HG03460 (cell line): ENCODE measurements around the gene DDX31.
"Not testable (repeated sequence)": the region's sequence is repeated elsewhere in the genome, so short reads cannot be mapped to it uniquely, and the experiment has no call there.

Experiments
- ATAC-seq: cut with Tn5 transposase; IDR thresholded peaks from one replicate; pipeline ENCODE4 v1.9.1; 2021; ENCODE audit not compliant: unreplicated experiment

Gene DDX31

DNA sequence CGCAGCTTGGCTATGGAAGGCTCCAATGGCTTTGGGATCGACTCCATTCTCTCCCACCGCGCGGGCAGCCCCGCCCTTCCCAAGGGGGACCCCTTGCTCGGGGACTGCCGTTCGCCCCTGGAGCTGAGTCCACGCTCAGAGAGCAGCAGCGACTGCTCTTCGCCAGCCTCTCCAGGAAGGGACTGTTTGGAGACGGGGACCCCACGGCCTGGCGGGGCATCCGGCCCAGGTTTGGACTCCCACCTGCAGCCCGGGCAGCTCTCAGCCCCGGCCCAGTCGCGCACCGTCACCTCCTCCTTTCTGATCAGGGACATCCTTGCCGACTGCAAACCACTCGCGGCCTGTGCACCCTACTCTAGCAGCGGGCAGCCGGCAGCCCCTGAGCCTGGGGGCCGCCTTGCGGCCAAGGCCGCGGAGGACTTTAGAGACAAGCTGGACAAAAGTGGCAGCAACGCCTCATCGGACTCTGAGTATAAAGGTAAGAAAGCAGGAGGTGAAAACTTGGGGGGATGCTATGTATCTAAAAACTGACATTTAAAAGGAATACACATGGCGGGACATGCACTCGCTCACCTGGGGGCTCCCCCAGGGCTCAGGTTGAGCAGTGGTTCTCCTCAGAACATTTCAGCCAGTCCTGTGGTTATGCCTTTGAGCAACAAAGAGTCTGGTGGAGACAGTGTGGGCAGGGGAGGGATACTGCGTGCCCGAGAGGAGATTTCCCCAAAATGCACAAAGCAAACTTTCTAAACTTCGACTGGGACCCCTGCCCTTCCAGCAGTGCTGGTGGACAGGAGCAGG, 86.8 kb downstream of the DDX31 start:
- no peak for ATAC-seq

GRCh38 chr9:132582276-132582785, 87.5 kb downstream of the DDX31 start, which contains the start of gene BARHL1:
TSS of gene BARHL1 (plus strand) at chr9:132582606. CDS start at chr9:132582798, 192 bp downstream.
- no peak for ATAC-seq

- no peak for ATAC-seq
Observed at GRCh38 chr9:132579427-132579798, 90.4 kb downstream of the DDX31 start.

DNA sequence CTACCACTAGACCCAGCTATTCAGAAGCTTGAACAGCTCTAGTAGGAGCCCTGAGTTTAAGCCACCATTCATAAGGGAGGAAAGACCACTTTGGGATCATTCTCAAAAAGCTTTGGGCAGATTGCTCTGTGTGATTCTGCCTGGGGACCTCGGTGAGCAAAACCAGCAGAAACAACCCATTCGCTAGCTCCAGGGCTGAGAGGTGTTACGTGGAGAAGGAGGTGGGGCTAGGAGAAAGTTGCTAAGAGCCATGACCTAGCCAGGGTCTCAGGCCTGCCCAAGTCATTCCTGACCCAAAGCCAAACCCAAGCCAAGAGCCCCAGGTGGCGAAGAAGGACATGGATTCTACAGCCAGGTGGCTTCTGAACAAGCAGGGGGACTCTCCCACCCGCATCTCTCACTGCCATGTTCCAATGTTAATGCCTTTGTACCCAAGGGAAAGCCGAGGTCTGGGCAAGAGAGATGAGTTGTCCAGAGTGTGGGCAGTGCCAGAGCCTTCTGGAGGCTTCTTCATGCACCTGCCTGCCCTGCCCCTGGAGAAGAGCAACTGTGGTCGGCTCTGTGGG, 91.3 kb downstream of the DDX31 start:
- no peak for ATAC-seq

DNA sequence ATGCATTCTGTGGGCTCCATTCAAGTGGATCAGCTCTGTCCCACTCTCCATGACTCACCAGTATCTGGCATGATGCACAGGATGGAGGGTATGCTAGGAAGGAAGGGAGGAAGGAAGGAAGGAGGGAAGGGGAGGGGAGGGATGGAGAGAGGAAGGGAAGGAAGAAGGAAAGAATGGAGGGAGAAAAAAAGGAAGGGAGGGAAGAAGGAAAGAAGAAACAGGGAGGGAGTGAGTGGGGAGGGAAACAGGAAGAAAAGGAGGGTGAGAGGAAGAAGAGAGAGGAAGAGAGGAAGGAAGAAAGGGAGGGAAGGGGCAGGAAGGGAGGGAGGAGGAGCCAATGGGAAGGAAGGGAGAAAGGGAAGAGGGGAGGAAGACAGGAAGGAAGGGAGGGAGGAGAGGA, 92.7 kb downstream of the DDX31 start:
- no peak for ATAC-seq

DNA sequence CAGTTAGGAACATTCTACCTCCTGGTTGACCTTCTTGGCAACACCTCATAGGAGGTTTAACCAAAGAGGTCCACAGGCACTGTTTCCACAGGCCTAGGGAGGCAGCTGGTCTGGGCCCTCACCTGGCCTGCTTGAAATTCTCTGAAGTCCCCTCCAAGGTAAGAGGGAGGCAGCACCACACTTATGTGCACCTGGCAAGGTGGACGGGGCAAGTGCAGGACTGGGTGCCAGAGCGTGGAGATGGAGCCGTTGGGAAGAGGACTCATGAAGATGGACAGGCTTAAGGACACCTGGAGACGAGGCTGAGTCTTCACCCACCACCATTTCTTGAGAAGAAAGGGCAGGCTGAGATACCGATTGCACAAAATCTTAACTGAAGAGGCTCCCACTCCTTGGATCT, 94.0 kb downstream of the DDX31 start:
- ATAC-seq = no peak

DNA sequence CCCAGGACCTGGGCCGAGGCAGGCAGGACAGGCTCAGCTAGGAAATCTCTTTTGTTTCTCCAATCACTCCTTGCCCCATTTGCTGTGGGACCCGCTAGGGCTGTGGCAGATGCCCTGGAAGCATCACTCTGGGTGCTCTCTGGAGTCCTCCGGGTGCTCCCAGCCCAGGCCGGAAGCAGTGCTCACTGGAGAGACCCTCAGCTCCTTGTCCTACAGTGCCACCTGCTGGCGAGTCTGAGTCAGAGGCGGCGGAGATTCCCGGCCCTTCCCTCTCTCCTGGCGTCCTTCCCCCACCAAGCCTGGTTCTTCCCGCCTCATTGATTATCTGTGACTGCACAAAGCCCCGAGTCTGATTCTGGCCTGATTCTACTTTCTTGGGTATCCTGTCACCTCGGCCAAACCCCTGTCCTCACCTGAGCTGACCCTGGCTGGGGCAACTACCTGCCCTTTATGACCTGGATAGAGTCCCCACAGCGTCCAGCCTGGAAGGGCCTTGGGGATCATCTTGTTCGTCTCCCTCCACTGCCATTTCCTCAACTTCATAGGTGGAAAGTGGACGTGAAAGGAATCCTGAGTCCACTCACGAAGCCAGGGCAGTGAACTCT, 94.7 kb downstream of the DDX31 start:
- no peak for ATAC-seq

- ATAC-seq = no peak
Observed at GRCh38 chr9:132572921-132573320, 96.9 kb downstream of the DDX31 start.

GRCh38 chr9:132571806-132572600, 97.8 kb downstream of the DDX31 start:
- no peak for ATAC-seq

DNA sequence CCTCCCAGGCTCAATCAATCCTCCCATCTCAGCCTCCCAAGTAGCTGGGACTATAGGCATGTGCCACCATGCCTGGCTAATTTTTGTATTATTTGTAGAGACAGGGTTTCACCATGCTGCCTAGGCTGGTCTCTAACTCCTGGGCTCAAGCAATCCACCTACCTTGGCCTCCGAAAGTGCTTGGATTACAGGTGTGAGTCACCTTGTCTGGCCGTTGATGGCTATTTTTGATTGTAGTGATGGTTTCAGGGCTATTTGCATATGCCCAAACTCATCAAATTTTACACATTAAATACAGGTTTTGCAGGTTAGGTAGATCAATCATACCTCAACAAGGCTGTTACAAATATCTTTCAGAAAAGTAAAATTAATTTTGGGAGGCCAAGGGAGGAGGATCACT, 101.0 kb downstream of the DDX31 start:
- ATAC-seq = not testable (repeated sequence)

GRCh38 chr9:132564526-132564925, 105.3 kb downstream of the DDX31 start:
- ATAC-seq = no peak

DNA sequence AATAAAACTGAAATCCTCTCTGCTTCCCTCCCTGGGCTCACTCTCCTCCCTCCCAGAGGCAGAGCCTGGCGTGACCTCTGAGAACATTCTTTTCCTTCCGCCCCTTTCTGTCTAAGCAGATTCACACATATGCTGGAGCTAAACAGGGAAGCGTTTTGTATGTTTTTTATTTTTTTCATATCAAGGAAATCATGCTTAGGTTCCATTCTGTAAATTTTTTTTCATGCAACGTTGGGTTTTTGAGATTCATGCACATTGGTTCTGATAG, 107.5 kb downstream of the DDX31 start:
- no peak for ATAC-seq

- no peak for ATAC-seq
Observed at GRCh38 chr9:132560616-132561202, 109.1 kb downstream of the DDX31 start.

DNA sequence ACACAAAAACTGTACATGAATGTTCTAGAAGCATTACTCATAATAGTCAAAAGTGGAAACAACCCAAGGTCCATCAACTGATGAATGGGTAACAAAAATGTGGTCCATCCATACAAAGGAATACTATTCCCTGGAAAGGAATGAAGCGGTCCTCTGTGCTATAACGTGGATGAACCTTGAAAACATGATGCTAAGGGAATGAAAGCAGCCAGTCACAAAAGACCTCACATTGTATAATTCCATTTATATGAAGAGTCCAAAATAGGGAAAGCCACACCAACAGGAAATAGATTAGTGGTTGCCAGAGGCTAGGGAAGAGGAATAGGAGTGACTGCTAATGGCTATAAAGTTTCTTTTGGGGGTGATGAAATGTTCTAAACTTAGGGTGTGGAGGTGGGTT, 110.1 kb downstream of the DDX31 start:
- no peak for ATAC-seq

DNA sequence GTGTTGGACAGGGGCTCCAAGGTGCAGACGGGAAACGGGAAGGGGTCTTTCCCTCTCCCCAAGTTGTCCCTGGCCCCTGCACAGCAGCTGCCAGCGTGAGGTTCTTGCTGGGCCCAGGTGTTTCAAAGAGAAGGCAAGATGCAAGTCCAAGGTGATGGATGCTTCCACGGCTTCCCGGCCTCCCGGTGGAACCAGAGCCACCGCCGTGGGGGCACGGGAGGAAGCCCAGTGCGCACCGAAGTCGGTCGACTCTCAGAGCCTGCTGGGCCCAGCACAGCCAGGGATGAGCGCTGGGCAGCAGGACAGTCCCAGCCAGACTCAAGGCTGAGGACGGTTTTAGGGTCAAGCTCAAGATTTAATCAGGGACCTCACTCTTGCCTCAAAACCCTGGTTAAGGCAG, 112.6 kb downstream of the DDX31 start:
- ATAC-seq = no peak

GRCh38 chr9:132556714-132557113, 113.1 kb downstream of the DDX31 start:
- no peak for ATAC-seq

DNA sequence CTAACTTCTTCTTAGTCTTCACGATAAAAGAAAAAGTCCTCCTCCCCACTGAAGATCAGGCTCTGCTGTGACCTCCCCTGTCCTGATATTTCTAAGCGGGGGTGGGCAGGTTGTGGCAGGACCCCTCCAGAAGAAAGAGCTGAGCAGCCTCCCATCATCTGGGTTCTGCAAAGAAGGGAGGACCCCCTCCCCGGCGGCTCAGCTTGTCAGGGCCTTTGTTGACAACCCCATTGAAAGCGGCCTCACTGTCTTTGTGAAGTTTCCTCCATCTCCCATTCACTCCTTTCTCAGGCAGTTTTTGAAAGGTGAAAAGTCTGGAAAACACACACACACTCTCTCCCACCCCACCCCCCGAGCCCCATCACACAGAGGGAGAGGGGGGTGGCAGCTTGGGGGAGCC, 113.5 kb downstream of the DDX31 start:
- no peak for ATAC-seq

DNA sequence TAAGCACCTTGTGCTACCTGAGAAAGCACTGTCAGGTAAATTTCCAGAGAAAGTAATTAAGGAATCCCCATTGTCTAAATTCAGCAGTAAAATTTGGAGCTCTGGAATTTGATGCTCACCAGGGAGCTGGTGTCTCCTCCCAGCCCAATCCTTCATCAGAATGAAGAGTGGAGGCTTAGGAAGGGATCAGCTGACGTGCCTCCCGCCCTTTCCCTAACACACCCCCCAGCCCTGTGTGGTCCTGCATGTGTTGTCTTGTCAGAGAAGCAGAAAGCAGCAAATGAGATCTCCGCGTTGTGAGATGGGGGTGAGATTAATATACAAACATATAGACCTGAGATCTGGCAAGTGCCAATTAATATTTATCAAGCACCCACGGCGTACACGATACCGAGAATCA, 114.3 kb downstream of the DDX31 start:
- ATAC-seq = no peak

DNA sequence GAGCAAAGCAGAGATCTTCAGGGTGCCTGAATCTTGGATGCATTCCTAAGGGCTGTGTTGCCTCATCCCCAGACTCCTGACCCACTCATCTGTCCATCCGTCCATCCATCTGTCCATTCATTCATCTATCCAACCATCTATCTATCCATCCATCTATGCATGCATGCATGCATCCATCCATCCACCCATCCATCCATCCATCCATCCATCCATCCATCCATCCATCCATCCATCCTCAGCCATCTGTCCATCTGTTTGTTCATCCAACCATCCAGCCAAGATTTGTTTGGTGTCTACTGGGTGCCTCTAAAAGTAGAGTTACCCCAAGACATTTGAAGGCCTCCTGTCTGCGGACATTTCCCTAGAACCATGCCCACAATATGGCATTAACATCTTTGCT, 115.0 kb downstream of the DDX31 start:
- ATAC-seq = no peak

- ATAC-seq = no peak
Observed at GRCh38 chr9:132552041-132552440, 117.7 kb downstream of the DDX31 start.

GRCh38 chr9:132551556-132551955, 118.2 kb downstream of the DDX31 start:
- no peak for ATAC-seq
